Smooth muscle cell (in vitro differentiated cells): ENCODE results near the gene CMTM4. TPM values are rescaled to one million over a fixed set of nuclear protein-coding genes. Genes with fewer than 3 reads are reported as not detected.

Source experiments
- DNase-seq: peaks from one replicate; lab custom pipeline; 2025; ENCODE audit not compliant: unreplicated experiment; lab: John Stamatoyannopoulos, UW
- H2AFZ ChIP-seq: fragments of 200-600 bp; sonication (generic); 2 replicates; pipeline ENCODE4 v1.6.0; 2016; ENCODE audit warnings: antibody characterized with exemption, low read depth, mild to moderate bottlenecking
- H3F3A ChIP-seq: fragments of 200-600 bp; sonication (generic); 2 replicates; pipeline ENCODE4 v1.6.0; 2017; ENCODE audit warnings: antibody characterized with exemption, low read depth
- H3K27ac ChIP-seq: fragments of 200-600 bp; sonication (generic); 2 replicates; pipeline ENCODE4 v1.5.1; 2016; ENCODE audit warnings: low read depth, mild to moderate bottlenecking
- H3K27me3 ChIP-seq: fragments of 200-600 bp; sonication (generic); 2 replicates; pipeline ENCODE4 v1.6.1; 2016; ENCODE audit warnings: low read depth, mild to moderate bottlenecking
- H3K36me3 ChIP-seq: fragments of 200-600 bp; sonication (generic); 2 replicates; pipeline ENCODE4 v1.5.1; 2016; ENCODE audit warnings: low read depth
- H3K4me1 ChIP-seq: fragments of 200-600 bp; sonication (generic); 2 replicates; pipeline ENCODE4 v1.5.1; 2016; ENCODE audit warnings: low read depth
- H3K4me2 ChIP-seq: fragments of 200-600 bp; sonication (generic); 2 replicates; pipeline ENCODE4 v1.6.0; 2016; ENCODE audit warnings: mild to moderate bottlenecking
- H3K4me3 ChIP-seq: fragments of 200-600 bp; sonication (generic); 2 replicates; pipeline ENCODE4 v1.5.1; 2016; ENCODE audit warnings: mild to moderate bottlenecking
- H3K79me2 ChIP-seq: fragments of 200-600 bp; sonication (generic); 2 replicates; pipeline ENCODE4 v1.6.0; 2016; ENCODE audit warnings: low read depth, mild to moderate bottlenecking
- H3K9ac ChIP-seq: fragments of 200-600 bp; sonication (generic); 2 replicates; pipeline ENCODE4 v1.6.0; 2016; ENCODE audit warnings: low read depth
- H3K9me3 ChIP-seq: fragments of 200-600 bp; sonication (generic); replicated peaks from 2 replicates; pipeline ENCODE4 v1.5.1; 2016; ENCODE audit warnings: low read depth
- H4K20me1 ChIP-seq: fragments of 200-600 bp; sonication (generic); 2 replicates; pipeline ENCODE4 v1.6.0; 2016; ENCODE audit warnings: low read depth
- CTCF ChIP-seq: fragments of 200-600 bp; sonication (generic); IDR thresholded peaks from 2 replicates; pipeline ENCODE4 v1.5.1; 2017; ENCODE audit warnings: borderline replicate concordance, mild to moderate bottlenecking, antibody characterized with exemption; ENCODE audit not compliant: insufficient read depth, poor library complexity, severe bottlenecking
- WGBS: methylation state at CpG from one replicate; pipeline ENCODE4 v1.1.7; 2016; ENCODE audit warnings: low lambda C conversion rate; 5-methylcytosine and 5-hydroxymethylcytosine counted together
- polyA plus RNA-seq: library from polyadenylated mRNA; unstranded; fragments of >200 nt; fragmentation: Nextera tagmentation; extraction: Ambion mirVana; gene quantifications from 2 replicates; pipeline ENCODE4 v1.2.1, GENCODE V29; 2016
- total RNA-seq: library from RNA; depleted of rRNA; stranded (reverse); fragments of >200 nt; gene quantifications from 2 replicates; pipeline ENCODE4 v1.2.3, GENCODE V29; 2014

CMTM4 gene
- total and polyA plus RNA-seq, 2 experiments from 2014 or later: 7.2 to 25.2 TPM

- Histone ChIP-seq H3K4me1 (peaks cover 8% of the 10 kb centered on the region), H3K27ac (peak within 1 kb of the TSS; percentile 67), H3K4me3 (peak within 1 kb of the TSS; percentile 97), H3K79me2 (peaks cover 15% of the 10 kb centered on the region), H4K20me1 (peaks cover 40% of the 10 kb centered on the region), H2AFZ (peak within 1 kb of the TSS; percentile 79), H3K9me3 (no peaks in the 10 kb centered on the region), H3K27me3 (no peaks in the 10 kb centered on the region), H3F3A (no peaks in the 10 kb centered on the region), H3K36me3 (no peaks in the 10 kb centered on the region), H3K9ac (peak within 1 kb of the TSS; percentile 92), H3K4me2 (peak within 1 kb of the TSS; percentile 90)
- peak; percentile 75 for DNase-seq
- TF ChIP-seq CTCF: peak; percentile 74
- WGBS: under 1% methylated on average over 30 of the region's 96 CpGs
Measured at GRCh38 chr16:66604376-66605176, 92.0 kb downstream of the CMTM4 start, which contains the start of gene CMTM3. Gene CMTM3 (plus strand): TSS chr16:66604704. CDS start chr16:66604806, 102 bp downstream.

- DNase-seq: peak; percentile 69
- no peak for TF ChIP-seq CTCF
- H3K36me3 ChIP-seq: no peaks in the 10 kb centered on the region
- H3K4me3 ChIP-seq: peak overlapping the region; percentile 97
- peak overlapping the region; percentile 47 for H3K9ac ChIP-seq
- peaks cover 8% of the 10 kb centered on the region for H3K4me1 ChIP-seq
- no peaks in the 10 kb centered on the region for H3K27me3 ChIP-seq
- H2AFZ ChIP-seq: peak overlapping the region; percentile 66
- H4K20me1 ChIP-seq: peaks cover 32% of the 10 kb centered on the region
- peak overlapping the region; percentile 90 for H3K4me2 ChIP-seq
- WGBS: 11% methylated on average over 30 of the region's 32 CpGs
- H3K79me2 ChIP-seq: peaks cover 15% of the 10 kb centered on the region
- H3K27ac ChIP-seq: peak overlapping the region; percentile 5
- H3F3A ChIP-seq: no peaks in the 10 kb centered on the region
- no peaks in the 10 kb centered on the region for H3K9me3 ChIP-seq
Measured at GRCh38 chr16:66603537-66604375, 92.8 kb downstream of the CMTM4 start.

GRCh38 chr16:66601471-66601870 lies 95.1 kb downstream of the CMTM4 start:
- Histone ChIP-seq H3K9ac (no peak overlapping the region), H3K4me1 (peaks cover 8% of the 10 kb centered on the region), H3K27me3 (no peaks in the 10 kb centered on the region), H4K20me1 (peaks cover 10% of the 10 kb centered on the region), H3K4me3 (no peak overlapping the region), H3K79me2 (peaks cover 15% of the 10 kb centered on the region), H3K4me2 (no peak overlapping the region), H2AFZ (no peak overlapping the region), H3F3A (no peaks in the 10 kb centered on the region), H3K9me3 (no peaks in the 10 kb centered on the region), H3K27ac (no peak overlapping the region), H3K36me3 (no peaks in the 10 kb centered on the region)
- 90% methylated on average over 5 of the region's 5 CpGs for WGBS
- no peak for DNase-seq
- TF ChIP-seq CTCF: no peak
